Type B pancreatic cell (in vitro differentiated cells): ENCODE data around the gene EEF1AKMT2. TPM values are rescaled to one million over a fixed set of nuclear protein-coding genes. Genes with fewer than 3 reads are reported as not detected.
"Not testable (repeated sequence)": the region's sequence is repeated elsewhere in the genome, so short reads cannot be mapped to it uniquely, and the experiment has no call there.

Source experiments
- DNase-seq: peaks from one replicate; pipeline ENCODE4 v3.0.0; 2021; ENCODE audit warnings: mixed read lengths; ENCODE audit not compliant: unreplicated experiment; ENCODE audit errors: extremely low spot score
- H3K27ac Mint-ChIP-seq: 2 replicates; pipeline ENCODE4 v1.8.0; 2021; ENCODE audit warnings: mild to moderate bottlenecking, mixed read lengths
- H3K27me3 Mint-ChIP-seq: 2 replicates; pipeline ENCODE4 v1.8.0; 2021; ENCODE audit warnings: mixed read lengths
- H3K36me3 Mint-ChIP-seq: 2 replicates; pipeline ENCODE4 v1.8.0; 2021; ENCODE audit warnings: mixed read lengths
- H3K4me1 Mint-ChIP-seq: one replicate; pipeline ENCODE4 v1.8.0; 2021; ENCODE audit warnings: mixed read lengths; ENCODE audit not compliant: unreplicated experiment
- H3K4me3 Mint-ChIP-seq: 2 replicates; pipeline ENCODE4 v1.8.0; 2021; ENCODE audit warnings: mild to moderate bottlenecking, mixed read lengths
- H3K9me3 Mint-ChIP-seq: 2 replicates; pipeline ENCODE4 v1.8.0; 2021; ENCODE audit warnings: mixed read lengths
- total RNA-seq: library from RNA; stranded (reverse); gene quantifications from 2 replicates; pipeline ENCODE4 v1.2.1, GENCODE V29; 2021; ENCODE audit warnings: low replicate concordance
- TF ChIP-seq, protein P1 (sequence below): fragments of 200-600 bp; sonication (generic); conservative IDR thresholded peaks from 2 replicates; pipeline ENCODE4 v1.5.0; 2021; ENCODE audit warnings: antibody characterized with exemption, mild to moderate bottlenecking

EEF1AKMT2 gene
- total RNA-seq, 1 donor from 2014 or later = 18.8 TPM

- no peak overlapping the region for H3K4me3 Mint-ChIP-seq
- H3K27me3 Mint-ChIP-seq = no peaks in the 10 kb centered on the region
- no peaks in the 10 kb centered on the region for H3K9me3 Mint-ChIP-seq
- peaks cover 13% of the 10 kb centered on the region for H3K36me3 Mint-ChIP-seq
- H3K4me1 Mint-ChIP-seq = no peaks in the 10 kb centered on the region
- TF ChIP-seq, protein P1, sequence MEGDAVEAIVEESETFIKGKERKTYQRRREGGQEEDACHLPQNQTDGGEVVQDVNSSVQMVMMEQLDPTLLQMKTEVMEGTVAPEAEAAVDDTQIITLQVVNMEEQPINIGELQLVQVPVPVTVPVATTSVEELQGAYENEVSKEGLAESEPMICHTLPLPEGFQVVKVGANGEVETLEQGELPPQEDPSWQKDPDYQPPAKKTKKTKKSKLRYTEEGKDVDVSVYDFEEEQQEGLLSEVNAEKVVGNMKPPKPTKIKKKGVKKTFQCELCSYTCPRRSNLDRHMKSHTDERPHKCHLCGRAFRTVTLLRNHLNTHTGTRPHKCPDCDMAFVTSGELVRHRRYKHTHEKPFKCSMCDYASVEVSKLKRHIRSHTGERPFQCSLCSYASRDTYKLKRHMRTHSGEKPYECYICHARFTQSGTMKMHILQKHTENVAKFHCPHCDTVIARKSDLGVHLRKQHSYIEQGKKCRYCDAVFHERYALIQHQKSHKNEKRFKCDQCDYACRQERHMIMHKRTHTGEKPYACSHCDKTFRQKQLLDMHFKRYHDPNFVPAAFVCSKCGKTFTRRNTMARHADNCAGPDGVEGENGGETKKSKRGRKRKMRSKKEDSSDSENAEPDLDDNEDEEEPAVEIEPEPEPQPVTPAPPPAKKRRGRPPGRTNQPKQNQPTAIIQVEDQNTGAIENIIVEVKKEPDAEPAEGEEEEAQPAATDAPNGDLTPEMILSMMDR = peak; percentile 83
- H3K27ac Mint-ChIP-seq = no peak overlapping the region
- no peak for DNase-seq
These were observed 35.8 kb upstream of the EEF1AKMT2 start for GRCh38 chr10:124827474-124827873.

GRCh38 chr10:124826262-124826661 is 34.6 kb upstream of the EEF1AKMT2 start:
- H3K36me3 Mint-ChIP-seq = peaks cover 20% of the 10 kb centered on the region
- no peak overlapping the region for H3K27ac Mint-ChIP-seq
- H3K9me3 Mint-ChIP-seq = no peaks in the 10 kb centered on the region
- TF ChIP-seq, protein P1 = no peak
- no peaks in the 10 kb centered on the region for H3K27me3 Mint-ChIP-seq
- H3K4me3 Mint-ChIP-seq = no peak overlapping the region
- no peaks in the 10 kb centered on the region for H3K4me1 Mint-ChIP-seq
- no peak for DNase-seq

- H3K36me3 Mint-ChIP-seq = peaks cover 16% of the 10 kb centered on the region
These were observed 34.0 kb upstream of the EEF1AKMT2 start for GRCh38 chr10:124825702-124826101.

GRCh38 chr10:124824932-124825331 is 33.2 kb upstream of the EEF1AKMT2 start:
- not testable (repeated sequence) for H3K27me3 Mint-ChIP-seq, DNase-seq

More at GRCh38 chr10:124825702-124826101, 34.0 kb upstream of the EEF1AKMT2 start:
- Mint-ChIP-seq H3K27me3 (no peaks in the 10 kb centered on the region), H3K4me3 (no peak overlapping the region), H3K4me1 (no peaks in the 10 kb centered on the region), H3K9me3 (no peaks in the 10 kb centered on the region), H3K27ac (no peak overlapping the region)
- no peak for DNase-seq
- TF ChIP-seq, protein P1 = no peak

DNA sequence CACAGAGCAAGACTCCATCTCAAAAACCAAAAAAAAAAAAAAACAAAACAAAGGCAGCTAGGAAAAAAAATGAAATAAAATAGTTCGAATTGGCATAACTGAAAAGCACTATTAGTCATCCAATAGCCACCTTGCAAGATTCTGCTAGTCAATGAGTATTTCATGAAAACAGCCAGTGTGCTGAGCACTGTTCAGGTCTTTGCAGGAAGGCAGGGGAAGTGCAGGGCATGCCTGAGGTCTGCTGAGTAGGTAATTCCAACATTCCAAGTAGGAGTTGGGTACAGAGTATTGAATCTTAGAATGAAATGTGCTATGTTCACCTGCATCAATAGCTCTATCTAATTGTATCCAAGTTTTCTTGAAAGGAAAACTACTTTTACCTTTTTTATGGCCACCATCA is 32.8 kb upstream of the EEF1AKMT2 start:
- H3K27me3 Mint-ChIP-seq = no peaks in the 10 kb centered on the region

More at GRCh38 chr10:124824932-124825331, 33.2 kb upstream of the EEF1AKMT2 start:
- H3K4me1 Mint-ChIP-seq, H3K9me3 Mint-ChIP-seq, H3K4me3 Mint-ChIP-seq, H3K27ac Mint-ChIP-seq: not testable (repeated sequence)
- peaks cover 18% of the 10 kb centered on the region for H3K36me3 Mint-ChIP-seq

GRCh38 chr10:124821520-124821919 is 29.8 kb upstream of the EEF1AKMT2 start:
- DNase-seq = no peak
- H3K36me3 Mint-ChIP-seq = peaks cover 30% of the 10 kb centered on the region
- H3K27me3 Mint-ChIP-seq = no peaks in the 10 kb centered on the region
- no peaks in the 10 kb centered on the region for H3K9me3 Mint-ChIP-seq
- TF ChIP-seq, protein P1 = no peak
- H3K27ac Mint-ChIP-seq = no peak overlapping the region
- H3K4me1 Mint-ChIP-seq = no peaks in the 10 kb centered on the region
- H3K4me3 Mint-ChIP-seq = no peak overlapping the region

More for the DNA sequence above, 32.8 kb upstream of the EEF1AKMT2 start:
- TF ChIP-seq, protein P1 = no peak
- Mint-ChIP-seq H3K27ac (no peak overlapping the region), H3K9me3 (no peaks in the 10 kb centered on the region), H3K36me3 (peaks cover 20% of the 10 kb centered on the region), H3K4me1 (no peaks in the 10 kb centered on the region), H3K4me3 (no peak overlapping the region)
- no peak for DNase-seq
